ENCODE results near the gene PLXNC1. TPM values are rescaled to one million over a fixed set of nuclear protein-coding genes. Genes with fewer than 3 reads are reported as not detected.

PLXNC1 gene
- total and polyA plus RNA-seq, 2 of the 8 experiments (the other 6 are each of a cell fraction or from before 2014, with no cell fraction given): 0.83 to 2.0 TPM

DNA sequence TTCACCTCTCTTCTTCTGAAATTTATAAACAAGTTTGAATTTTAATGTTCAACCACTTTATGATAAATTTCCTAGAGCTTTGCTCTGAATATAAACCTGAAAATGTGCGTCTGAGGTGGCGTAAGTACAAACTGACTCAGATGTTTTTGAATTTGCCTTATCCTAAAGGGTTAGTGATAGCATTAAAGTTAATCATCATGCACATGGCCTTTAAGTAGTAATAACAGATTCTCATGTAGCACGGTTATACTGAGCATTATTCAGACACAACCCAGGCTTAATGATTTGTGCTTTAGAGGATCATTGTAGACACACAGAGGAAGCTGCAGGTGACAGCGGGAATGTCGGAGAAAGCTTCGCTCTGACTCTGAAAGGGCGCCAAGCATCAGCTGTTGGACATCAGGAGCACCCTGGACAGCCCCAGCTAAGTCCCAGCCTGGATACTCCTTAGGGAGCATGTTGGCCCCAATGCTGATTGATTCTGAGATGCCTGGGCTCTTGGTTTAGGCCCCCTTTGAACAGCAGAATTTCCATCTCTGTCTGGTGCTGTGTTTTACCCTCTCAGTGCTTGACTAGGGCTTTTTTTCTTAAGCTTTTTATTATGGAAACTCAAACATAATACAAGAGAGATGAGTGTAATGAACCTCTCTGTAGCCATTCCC lies 91.1 kb downstream of the PLXNC1 start (continued):
- no peak for TF ChIP-seq HDAC6 (IDR thresholded peaks at IDR 0.05; ENCODE audit: low read depth, low read length)
- TF ChIP-seq POU5F1 (IDR thresholded peaks at IDR 0.05; ENCODE audit: low read depth, low read length): no peak
- no peak for TF ChIP-seq CEBPB (IDR thresholded peaks at IDR 0.05; ENCODE audit: low read depth, low read length)
- no peak for TF ChIP-seq RAD21 (IDR thresholded peaks at IDR 0.05 in 1 of 2, conservative IDR thresholded peaks at IDR 0.05 in 1 of 2; ENCODE audit: low read depth in 2 of 2, low read length in 2 of 2)
- no peak for TF ChIP-seq SIX5 (IDR thresholded peaks at IDR 0.05; ENCODE audit: low read depth, low read length)
